ENCODE results near the gene GUCA1A. TPM values are rescaled to one million over a fixed set of nuclear protein-coding genes. Genes with fewer than 3 reads are reported as not detected.
"Not testable (repeated sequence)": the region's sequence is repeated elsewhere in the genome, so short reads cannot be mapped to it uniquely, and the experiment has no call there.

Gene GUCA1A
- total RNA-seq, 1 donor from 2014 or later: not detected

- peaks cover 26% of the 10 kb centered on the region for H3K36me3 Mint-ChIP-seq (ENCODE audit: low read depth)
- H3K4me1 Mint-ChIP-seq (ENCODE audit: low read depth); H3K9me3 Mint-ChIP-seq; DNase-seq (ENCODE audit: low spot score); H3K27me3 Mint-ChIP-seq (ENCODE audit: insufficient read depth); H3K4me3 Mint-ChIP-seq; H3K27ac Mint-ChIP-seq; intact Hi-C loops (cut with micrococcal nuclease): not testable (repeated sequence)
These were observed 34.4 kb downstream of the GUCA1A start for GRCh38 chr6:42207559-42207958.

GRCh38 chr6:42210551-42210950 lies 37.4 kb downstream of the GUCA1A start:
- no peak for DNase-seq (ENCODE audit: low spot score)
- Mint-ChIP-seq H3K36me3 (ENCODE audit: low read depth) (peaks cover 34% of the 10 kb centered on the region), H3K9me3 (no peaks in the 10 kb centered on the region), H3K27ac (no peak overlapping the region), H3K4me3 (no peak overlapping the region), H3K4me1 (ENCODE audit: low read depth) (peaks cover 10% of the 10 kb centered on the region), H3K27me3 (ENCODE audit: insufficient read depth) (no peaks in the 10 kb centered on the region)
- intact Hi-C loops (cut with micrococcal nuclease): no loop called here

GRCh38 chr6:42211726-42212125 lies 38.6 kb downstream of the GUCA1A start:
- H3K27ac Mint-ChIP-seq: no peak overlapping the region
- H3K27me3 Mint-ChIP-seq (ENCODE audit: insufficient read depth): no peaks in the 10 kb centered on the region
- H3K4me3 Mint-ChIP-seq: no peak overlapping the region
- H3K9me3 Mint-ChIP-seq: no peaks in the 10 kb centered on the region
- intact Hi-C loops (cut with micrococcal nuclease): no loop called here
- H3K4me1 Mint-ChIP-seq (ENCODE audit: low read depth): peaks cover 10% of the 10 kb centered on the region
- no peak for DNase-seq (ENCODE audit: low spot score)
- peaks cover 33% of the 10 kb centered on the region for H3K36me3 Mint-ChIP-seq (ENCODE audit: low read depth)

GRCh38 chr6:42212442-42212841 lies 39.3 kb downstream of the GUCA1A start:
- intact Hi-C loops (cut with micrococcal nuclease): no loop called here
- no peaks in the 10 kb centered on the region for H3K9me3 Mint-ChIP-seq
- peaks cover 34% of the 10 kb centered on the region for H3K36me3 Mint-ChIP-seq (ENCODE audit: low read depth)

GRCh38 chr6:42216495-42216894 lies 43.3 kb downstream of the GUCA1A start:
- Mint-ChIP-seq H3K4me3 (peak overlapping the region; percentile 81), H3K4me1 (ENCODE audit: low read depth) (peaks cover 20% of the 10 kb centered on the region), H3K36me3 (ENCODE audit: low read depth) (peaks cover 16% of the 10 kb centered on the region), H3K27ac (peak overlapping the region; percentile 22)
- intact Hi-C loops (cut with micrococcal nuclease): loop anchor here (2.0 to 5.0 kb wide), 5 partner anchors 49 to 1300 kb away; partner anchors contain the start of genes POLR1C, TBCC, TRERF1 and YIPF3
- DNase-seq (ENCODE audit: low spot score); H3K9me3 Mint-ChIP-seq; H3K27me3 Mint-ChIP-seq (ENCODE audit: insufficient read depth): not testable (repeated sequence)

More at GRCh38 chr6:42212442-42212841, 39.3 kb downstream of the GUCA1A start:
- Mint-ChIP-seq H3K4me1 (ENCODE audit: low read depth) (peaks cover 11% of the 10 kb centered on the region), H3K4me3 (no peak overlapping the region), H3K27me3 (ENCODE audit: insufficient read depth) (no peaks in the 10 kb centered on the region), H3K27ac (no peak overlapping the region)
- DNase-seq (ENCODE audit: low spot score): no peak

GRCh38 chr6:42217157-42217518 lies 44.0 kb downstream of the GUCA1A start:
- intact Hi-C loops (cut with micrococcal nuclease): loop anchor here (1.0 to 5.0 kb wide), 11 partner anchors 50 to 1300 kb away; partner anchors contain the start of genes BYSL, MED20, POLR1C and TAF8
- Mint-ChIP-seq H3K4me3 (peak overlapping the region; percentile 96), H3K9me3 (no peaks in the 10 kb centered on the region), H3K27ac (peak overlapping the region; percentile 89), H3K36me3 (ENCODE audit: low read depth) (peaks cover 16% of the 10 kb centered on the region), H3K4me1 (ENCODE audit: low read depth) (peaks cover 20% of the 10 kb centered on the region), H3K27me3 (ENCODE audit: insufficient read depth) (no peaks in the 10 kb centered on the region)
- DNase-seq (ENCODE audit: low spot score): no peak

GRCh38 chr6:42217519-42218367 lies 44.6 kb downstream of the GUCA1A start, which contains the start of gene MRPS10:
Gene MRPS10, minus strand, starts transcription at chr6:42217861. Its CDS starts 12 bp downstream, at chr6:42217849.
- no peaks in the 10 kb centered on the region for H3K9me3 Mint-ChIP-seq
- H3K36me3 Mint-ChIP-seq (ENCODE audit: low read depth): peaks cover 12% of the 10 kb centered on the region
- peak within 1 kb of the TSS; percentile 89 for H3K27ac Mint-ChIP-seq
- intact Hi-C loops (cut with micrococcal nuclease): loop anchor here (1.0 to 5.0 kb wide), 11 partner anchors 50 to 1299 kb away; partner anchors contain the start of genes BYSL, MED20, POLR1C and TAF8
- peak; percentile 89 for DNase-seq (ENCODE audit: low spot score)
- H3K4me1 Mint-ChIP-seq (ENCODE audit: low read depth): peaks cover 20% of the 10 kb centered on the region
- H3K4me3 Mint-ChIP-seq: peak within 1 kb of the TSS; percentile 96
- no peaks in the 10 kb centered on the region for H3K27me3 Mint-ChIP-seq (ENCODE audit: insufficient read depth)

- peaks cover 21% of the 10 kb centered on the region for H3K4me1 Mint-ChIP-seq (ENCODE audit: low read depth)
- H3K27ac Mint-ChIP-seq: no peak overlapping the region
- no peaks in the 10 kb centered on the region for H3K27me3 Mint-ChIP-seq (ENCODE audit: insufficient read depth)
- peaks cover 6% of the 10 kb centered on the region for H3K36me3 Mint-ChIP-seq (ENCODE audit: low read depth)
- no peak overlapping the region for H3K4me3 Mint-ChIP-seq
- DNase-seq (ENCODE audit: low spot score): no peak
- no peaks in the 10 kb centered on the region for H3K9me3 Mint-ChIP-seq
- intact Hi-C loops (cut with micrococcal nuclease): loop anchor here (5.0 to 10.0 kb wide), 3 partner anchors 204 to 951 kb away; partner anchors contain the start of gene SRF
These were observed 47.6 kb downstream of the GUCA1A start for GRCh38 chr6:42220807-42221206.

GRCh38 chr6:42221546-42221945 lies 48.4 kb downstream of the GUCA1A start:
- Mint-ChIP-seq H3K4me1 (ENCODE audit: low read depth) (peaks cover 24% of the 10 kb centered on the region), H3K27me3 (ENCODE audit: insufficient read depth) (no peaks in the 10 kb centered on the region)
- intact Hi-C loops (cut with micrococcal nuclease): loop anchor here (5.0 to 10.0 kb wide), 3 partner anchors 203 to 951 kb away; partner anchors contain the start of gene SRF

GRCh38 chr6:42222448-42222847 lies 49.3 kb downstream of the GUCA1A start:
- H3K4me3 Mint-ChIP-seq: no peak overlapping the region
- peaks cover 23% of the 10 kb centered on the region for H3K4me1 Mint-ChIP-seq (ENCODE audit: low read depth)
- H3K9me3 Mint-ChIP-seq: no peaks in the 10 kb centered on the region
- DNase-seq (ENCODE audit: low spot score): no peak
- H3K27ac Mint-ChIP-seq: no peak overlapping the region
- H3K27me3 Mint-ChIP-seq (ENCODE audit: insufficient read depth): no peaks in the 10 kb centered on the region
- H3K36me3 Mint-ChIP-seq (ENCODE audit: low read depth): peaks cover 6% of the 10 kb centered on the region
- intact Hi-C loops (cut with micrococcal nuclease): loop anchor here (5.0 to 10.0 kb wide), 3 partner anchors 202 to 950 kb away; partner anchors contain the start of gene SRF

More at GRCh38 chr6:42221546-42221945, 48.4 kb downstream of the GUCA1A start:
- Mint-ChIP-seq H3K27ac (no peak overlapping the region), H3K9me3 (no peaks in the 10 kb centered on the region), H3K36me3 (ENCODE audit: low read depth) (peaks cover 7% of the 10 kb centered on the region), H3K4me3 (no peak overlapping the region)
- DNase-seq (ENCODE audit: low spot score): no peak

GRCh38 chr6:42224222-42225028 lies 51.3 kb downstream of the GUCA1A start:
- Mint-ChIP-seq H3K9me3 (no peaks in the 10 kb centered on the region), H3K27me3 (ENCODE audit: insufficient read depth) (no peaks in the 10 kb centered on the region), H3K4me3 (peak overlapping the region; percentile 61), H3K36me3 (ENCODE audit: low read depth) (peaks cover 11% of the 10 kb centered on the region), H3K4me1 (ENCODE audit: low read depth) (peaks cover 18% of the 10 kb centered on the region), H3K27ac (peak overlapping the region; percentile 85)
- DNase-seq (ENCODE audit: low spot score): no peak
- intact Hi-C loops (cut with micrococcal nuclease): loop anchor here (1.0 to 10.0 kb wide), 7 partner anchors 116 to 948 kb away; partner anchors contain the start of gene SRF

- H3K4me1 Mint-ChIP-seq (ENCODE audit: low read depth): peaks cover 18% of the 10 kb centered on the region
- intact Hi-C loops (cut with micrococcal nuclease): loop anchor here (2.0 to 10.0 kb wide), 2 partner anchors 200 to 322 kb away; no protein-coding TSS in a partner anchor
- H3K4me3 Mint-ChIP-seq: no peak overlapping the region
- peaks cover 13% of the 10 kb centered on the region for H3K36me3 Mint-ChIP-seq (ENCODE audit: low read depth)
- H3K27me3 Mint-ChIP-seq (ENCODE audit: insufficient read depth): no peaks in the 10 kb centered on the region
- no peaks in the 10 kb centered on the region for H3K9me3 Mint-ChIP-seq
- DNase-seq (ENCODE audit: low spot score): no peak
- no peak overlapping the region for H3K27ac Mint-ChIP-seq
These were observed 51.8 kb downstream of the GUCA1A start for GRCh38 chr6:42225029-42225339.
